SHP77 (cell line): ENCODE results near the gene C11orf65.
"Not testable (repeated sequence)": the region's sequence is repeated elsewhere in the genome, so short reads cannot be mapped to it uniquely, and the experiment has no call there.

Experiments used
- DNase-seq, 2 experiments: peaks; one replicate each; lab custom pipeline; 2025; lab: John Stamatoyannopoulos, UW

Gene C11orf65

DNA sequence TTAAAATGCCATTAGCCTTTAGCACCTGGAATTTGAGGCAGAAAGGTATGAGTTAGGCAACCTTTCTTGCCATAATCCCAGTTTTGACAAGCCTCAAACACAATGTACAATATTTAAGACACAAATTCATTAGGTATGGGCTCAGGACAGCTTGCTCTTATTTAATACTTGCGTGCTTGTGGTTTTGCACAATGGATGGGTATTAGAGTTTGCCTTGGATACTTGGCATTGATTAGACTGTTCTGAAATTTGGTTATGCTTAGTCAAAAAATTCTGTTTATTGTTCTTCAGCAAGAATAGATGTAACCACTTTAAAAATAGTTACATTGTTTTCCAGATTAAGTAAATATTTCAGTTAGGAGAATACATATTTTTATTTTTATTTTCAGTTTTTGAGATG lies 5.4 kb upstream of the C11orf65 start:
- no peak for DNase-seq

DNA sequence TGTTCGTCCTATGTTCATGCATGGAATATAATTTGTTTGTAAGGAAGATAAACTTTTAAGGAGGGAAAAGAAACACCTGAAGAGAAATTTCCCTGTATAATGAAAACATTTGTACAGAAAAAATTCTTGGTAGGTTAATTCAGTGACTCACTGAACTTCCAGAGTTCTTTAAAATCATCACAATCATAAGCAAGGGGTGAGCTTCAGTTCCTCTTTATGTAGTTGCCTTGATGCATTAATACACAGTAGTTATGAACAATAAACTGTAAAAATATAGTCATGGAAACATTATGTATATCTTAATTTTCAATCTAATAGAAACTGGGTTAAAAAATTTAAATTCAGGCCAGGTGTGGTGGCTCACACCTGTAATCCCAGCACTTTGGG lies 1.1 kb upstream of the C11orf65 start:
- no peak for DNase-seq

DNA sequence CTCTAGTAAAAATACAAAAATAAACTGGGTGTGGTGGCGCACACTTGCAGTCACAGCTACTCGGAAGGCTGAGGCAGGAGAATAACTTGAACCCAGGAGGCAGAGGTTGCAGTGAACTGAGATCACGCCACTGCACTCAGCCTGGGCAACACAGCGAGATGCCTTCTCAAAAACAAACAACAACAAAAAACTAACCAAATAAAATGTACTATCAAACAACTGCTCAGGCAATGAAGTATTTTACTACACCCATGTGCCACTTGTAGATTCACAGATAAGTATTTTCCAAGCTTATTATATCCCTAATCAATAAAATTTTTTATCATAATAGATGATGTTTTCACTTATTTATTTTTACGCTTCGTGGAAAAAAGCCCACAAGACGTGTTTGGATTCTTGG lies 924 bp downstream of the C11orf65 start:
- DNase-seq, result no peak

DNA sequence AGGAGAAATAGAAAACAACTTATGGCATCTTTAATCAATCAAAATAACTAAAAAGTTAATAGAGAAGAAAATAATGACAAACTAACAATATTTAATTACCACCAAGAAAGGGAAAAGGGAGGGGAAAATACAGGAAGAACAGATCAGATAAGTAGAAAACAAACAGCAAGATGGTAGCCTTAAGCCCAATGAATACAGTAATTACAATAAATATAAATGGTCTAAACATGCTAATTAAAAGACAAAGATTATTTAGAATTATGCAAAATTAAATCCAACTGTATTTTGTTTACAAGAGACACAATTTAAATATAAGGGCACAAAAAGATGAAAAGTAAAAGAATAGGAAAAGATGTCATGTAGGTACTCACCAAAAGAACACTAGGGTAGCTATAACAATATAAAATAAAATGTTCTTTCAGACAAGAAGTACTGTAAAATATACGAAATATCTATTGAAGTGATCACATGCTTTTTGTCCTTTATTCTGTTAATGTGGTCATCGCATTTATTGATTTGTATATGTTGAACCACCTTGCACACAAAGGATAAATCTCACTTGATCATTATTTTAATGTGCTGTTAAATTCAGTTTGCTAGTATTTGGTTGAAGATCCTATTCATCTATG lies 14.0 kb downstream of the C11orf65 start:
- DNase-seq, result no peak

DNA sequence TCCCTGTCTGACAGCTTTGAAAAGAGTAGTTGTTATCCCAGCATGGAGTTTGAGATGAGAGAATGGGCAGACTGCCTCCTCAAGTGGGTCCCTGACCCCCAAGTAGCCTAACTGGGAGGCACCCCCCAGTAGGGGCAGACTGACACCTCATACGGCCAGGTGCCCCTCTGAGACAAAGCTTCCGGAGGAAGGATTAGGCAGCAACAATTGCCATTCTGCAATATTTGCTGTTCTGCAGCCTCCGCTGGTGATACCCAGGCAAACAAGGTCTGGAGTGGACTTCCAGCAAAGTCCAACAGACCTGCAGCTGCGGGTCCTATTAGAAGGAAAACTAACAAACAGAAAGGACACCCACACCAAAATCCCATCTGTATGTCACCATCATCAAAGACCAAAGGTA lies 25.9 kb downstream of the C11orf65 start:
- DNase-seq, result not testable (repeated sequence)

DNA sequence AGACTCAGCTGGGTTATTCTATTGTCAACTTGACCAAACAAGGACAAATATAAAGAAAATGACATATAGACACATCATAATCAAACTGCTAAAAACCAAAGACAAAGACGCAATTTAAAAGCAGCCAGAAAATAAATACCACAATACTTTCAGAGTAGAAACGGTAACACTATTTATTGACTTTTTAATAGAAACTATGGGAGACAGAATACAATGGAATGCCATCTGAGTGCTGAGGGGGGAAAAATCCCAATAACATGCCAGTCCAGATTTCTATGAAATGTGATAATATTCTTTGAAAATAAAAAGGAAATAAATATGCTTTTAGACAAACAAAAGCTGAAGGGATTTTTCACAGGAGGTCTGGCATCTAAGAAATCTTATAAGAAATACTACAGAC lies 30.7 kb downstream of the C11orf65 start:
- no peak for DNase-seq

DNA sequence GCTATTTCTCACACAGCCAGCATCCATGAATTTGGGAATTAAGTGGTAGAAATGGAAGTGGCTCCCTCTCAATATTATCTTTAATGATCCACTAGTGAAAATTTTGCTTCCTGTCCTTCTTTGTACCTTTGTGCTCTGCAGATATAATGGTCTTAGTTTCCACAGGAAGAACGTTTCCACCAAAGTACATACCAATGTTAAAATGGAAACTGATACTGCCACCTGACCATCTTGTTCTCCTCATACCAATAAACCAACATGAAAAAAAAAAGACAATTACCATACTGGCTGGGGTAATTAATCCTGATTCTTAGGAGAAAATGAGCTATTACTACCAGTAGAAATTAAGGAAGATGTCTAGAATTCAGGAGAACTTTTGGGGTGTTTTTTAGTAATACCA lies 32.3 kb downstream of the C11orf65 start:
- DNase-seq, result no peak

DNA sequence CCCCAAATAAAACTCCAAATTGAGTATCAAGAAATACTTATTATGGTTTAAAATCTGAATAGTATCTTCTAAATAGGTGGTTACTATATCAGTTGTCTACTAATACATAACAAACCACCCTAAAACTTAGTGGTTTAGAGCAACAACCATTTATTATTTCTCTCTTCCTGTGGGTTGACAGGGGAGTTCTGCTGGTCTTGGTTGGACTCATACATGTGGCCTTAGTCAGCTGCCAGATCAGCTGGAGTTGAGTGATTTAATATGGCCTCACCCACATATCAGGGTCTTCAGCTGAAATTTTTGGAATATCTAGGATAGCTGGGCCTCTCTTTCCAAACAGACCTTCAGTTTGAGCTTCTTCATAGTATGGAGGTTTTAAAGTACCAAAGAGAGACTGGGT lies 34.5 kb downstream of the C11orf65 start:
- DNase-seq, result no peak

DNA sequence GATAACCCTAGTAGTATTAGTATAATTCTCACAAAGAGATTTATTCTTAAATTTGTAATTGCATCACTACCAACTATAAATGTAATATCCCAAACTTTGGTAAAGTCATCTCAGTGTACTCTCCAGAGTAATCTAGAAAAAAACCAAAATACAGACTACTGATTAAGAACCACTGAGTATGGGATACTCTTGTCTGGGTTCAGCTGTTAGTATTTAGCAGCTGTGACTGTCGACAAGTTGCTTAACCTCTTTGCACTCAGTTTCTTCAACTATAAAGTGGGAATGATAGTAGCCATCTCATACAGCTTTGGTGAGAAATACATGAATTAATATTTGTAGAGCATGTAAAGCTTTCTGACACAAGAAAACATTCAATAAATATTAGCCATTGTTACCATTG lies 35.3 kb downstream of the C11orf65 start:
- no peak for DNase-seq

DNA sequence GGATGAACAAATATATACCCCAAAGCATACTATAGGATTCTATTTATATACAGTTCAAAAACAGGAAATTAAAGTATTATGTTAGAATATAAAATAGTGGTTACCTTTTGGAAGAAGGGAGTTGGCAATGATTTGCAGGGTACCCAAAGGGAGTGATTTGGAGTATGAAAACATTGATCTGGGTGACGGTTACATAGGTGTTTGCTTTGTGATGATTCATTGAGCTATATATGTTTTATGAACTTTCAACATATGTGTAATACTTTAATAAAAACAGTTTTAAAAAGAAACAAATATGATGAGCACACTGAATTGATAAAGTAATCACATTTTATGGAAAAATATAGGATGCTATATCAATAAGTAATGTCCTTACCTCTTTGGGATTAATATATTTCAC lies 36.0 kb downstream of the C11orf65 start:
- no peak for DNase-seq

DNA sequence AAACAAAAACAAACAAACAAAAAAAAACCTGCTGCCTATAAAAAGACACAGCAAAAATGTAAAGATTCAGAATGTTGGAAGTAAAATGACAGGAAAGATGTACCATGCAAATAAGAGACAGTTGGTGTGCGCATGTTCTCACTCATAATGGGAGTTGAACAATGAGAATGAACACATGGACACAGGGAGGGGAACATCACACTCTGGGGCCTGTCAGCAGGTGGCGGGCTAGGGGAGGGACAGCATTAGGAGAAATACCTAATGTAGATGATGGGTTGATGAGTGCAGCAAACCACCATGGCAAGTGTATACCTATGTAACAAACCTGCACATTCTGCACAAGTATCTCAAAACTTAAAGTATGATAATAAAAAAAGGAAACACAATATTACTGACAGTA lies 49.8 kb downstream of the C11orf65 start:
- peak in 1 of 2 experiments; percentile 43 for DNase-seq

DNA sequence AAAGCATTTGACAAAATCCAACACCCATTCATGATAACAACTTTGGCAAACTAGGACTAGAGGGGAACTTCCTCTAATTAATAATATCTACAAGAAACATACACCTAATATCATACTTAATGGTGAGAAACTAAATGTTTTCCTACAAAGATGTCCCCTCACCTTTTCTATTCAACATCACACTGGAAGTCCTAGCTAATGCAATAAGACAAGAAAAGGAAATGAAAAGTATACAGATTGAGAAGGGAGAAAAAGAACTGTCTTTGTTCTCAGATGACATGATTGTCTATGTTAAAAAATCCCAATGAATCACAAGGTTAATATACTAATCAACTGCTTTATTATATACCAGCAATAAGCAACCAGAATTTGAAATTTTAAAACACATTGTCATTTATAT lies 52.4 kb downstream of the C11orf65 start:
- no peak for DNase-seq

DNA sequence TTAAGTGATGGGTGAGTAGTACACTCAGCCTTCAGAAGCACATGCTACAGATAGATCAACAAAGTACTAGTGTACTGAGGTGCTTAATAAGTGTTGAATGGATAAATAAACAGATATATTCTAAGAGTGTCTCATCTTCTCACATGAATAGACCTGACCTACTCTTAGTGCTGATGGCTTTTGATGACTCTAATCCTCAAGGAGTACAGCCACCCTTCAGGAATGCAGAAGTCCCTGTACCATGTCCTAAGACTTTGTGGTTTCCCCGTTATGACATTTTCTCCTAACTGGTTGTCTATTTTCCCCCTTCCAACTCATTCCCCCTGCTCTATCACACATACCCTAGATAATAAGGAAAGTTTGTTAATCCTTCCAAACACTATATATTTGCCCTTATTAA lies 61.6 kb downstream of the C11orf65 start:
- DNase-seq, result no peak

DNA sequence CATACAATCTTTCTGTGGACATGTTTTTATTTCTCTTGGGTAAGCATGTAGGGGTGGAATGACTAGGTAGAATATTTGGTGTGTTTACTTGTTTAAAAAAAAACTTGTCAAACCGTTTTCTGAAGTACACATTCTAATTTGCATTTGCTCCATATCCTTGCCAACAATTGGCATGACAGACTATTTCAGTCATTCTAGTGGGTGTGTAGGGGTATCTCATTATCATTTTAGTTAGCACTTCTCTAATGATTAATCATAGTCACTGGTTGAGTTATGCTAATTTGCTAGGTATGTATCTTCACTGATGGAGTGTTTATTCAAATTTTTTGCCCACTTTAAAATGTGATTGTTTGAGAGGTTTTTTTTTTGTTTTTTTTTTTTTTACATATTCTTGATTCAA lies 64.3 kb downstream of the C11orf65 start:
- DNase-seq, result no peak

DNA sequence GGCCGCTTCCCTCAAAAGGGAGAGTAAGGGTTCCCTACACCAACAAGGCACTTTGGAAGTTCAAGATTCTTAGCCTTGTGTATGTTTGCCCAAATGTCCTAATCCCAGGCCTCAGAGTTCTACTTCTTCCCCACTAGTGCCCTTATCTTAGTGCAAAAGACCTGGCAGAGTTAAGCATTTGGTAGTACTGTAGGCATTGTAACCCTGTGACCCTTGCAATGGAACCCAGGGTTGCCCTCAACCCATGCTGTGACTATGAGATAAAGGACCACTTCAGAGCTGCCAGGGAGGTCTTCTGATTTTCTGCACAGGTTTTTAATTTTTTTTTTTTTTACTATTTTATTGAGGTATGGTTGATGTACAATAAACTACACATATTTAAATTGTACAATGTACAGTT lies 65.1 kb downstream of the C11orf65 start:
- DNase-seq, result no peak

DNA sequence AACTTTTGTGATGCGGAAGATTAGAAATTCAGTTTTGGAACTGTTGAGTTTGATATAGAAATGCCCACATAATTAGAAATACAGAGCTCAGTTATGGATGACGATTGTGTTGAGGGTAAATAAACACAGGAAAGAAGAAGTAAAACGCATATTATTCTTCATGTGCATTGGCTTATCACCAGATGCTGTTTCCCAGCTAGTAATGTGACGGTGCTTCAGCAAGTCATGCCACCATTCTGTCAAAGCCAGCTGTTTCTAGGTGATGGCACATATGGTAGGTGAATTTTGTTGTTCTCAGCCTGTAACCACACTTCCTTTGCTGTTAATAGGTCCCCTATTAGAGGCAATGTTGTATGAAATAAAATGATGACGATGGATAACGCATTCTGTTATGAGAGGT lies 68.9 kb downstream of the C11orf65 start:
- no peak for DNase-seq

DNA sequence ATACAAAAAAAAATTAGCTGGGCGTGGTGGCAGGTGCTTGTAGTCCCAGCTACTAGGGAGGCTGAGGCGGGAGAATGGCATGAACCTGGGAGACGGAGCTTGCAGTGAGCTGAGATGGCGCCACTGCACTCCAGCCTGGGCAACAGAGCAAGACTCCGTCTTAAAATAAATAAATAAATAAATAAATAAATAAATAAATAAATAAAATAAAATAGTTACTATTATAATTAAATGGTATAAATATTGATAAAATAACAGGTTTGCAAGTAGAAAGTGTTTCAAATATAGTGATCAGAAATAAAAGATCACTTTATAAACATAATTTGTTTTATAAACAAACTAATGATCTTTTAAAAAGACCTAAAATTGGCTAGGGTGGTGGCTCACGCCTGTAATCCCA lies 70.7 kb downstream of the C11orf65 start:
- not testable (repeated sequence) for DNase-seq

DNA sequence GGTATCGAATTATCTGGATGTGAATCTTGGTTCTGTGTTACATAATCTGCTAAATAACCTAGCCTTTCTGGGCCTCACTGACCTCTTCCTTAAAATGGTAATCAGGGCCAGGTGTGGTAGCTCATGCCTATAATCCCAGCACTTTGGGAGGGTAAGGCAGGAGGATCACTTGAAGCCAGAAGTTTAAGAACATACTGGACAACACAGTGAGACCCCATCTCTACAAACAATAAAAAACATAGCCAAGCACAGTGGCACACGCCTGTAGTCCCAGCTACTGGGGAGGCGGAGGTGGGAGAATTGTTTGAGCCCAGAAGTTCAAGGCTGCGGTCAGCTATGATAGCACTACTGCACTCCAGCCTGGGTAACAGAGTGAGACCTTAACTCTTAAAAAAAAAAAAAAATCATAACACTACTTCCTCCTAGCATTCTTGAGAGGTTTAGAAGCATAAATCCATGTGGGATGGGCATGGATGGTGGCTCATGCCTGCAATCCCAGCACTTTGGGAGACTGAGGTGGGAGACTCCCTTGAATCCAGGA lies 72.5 kb downstream of the C11orf65 start:
- DNase-seq, result no peak

DNA sequence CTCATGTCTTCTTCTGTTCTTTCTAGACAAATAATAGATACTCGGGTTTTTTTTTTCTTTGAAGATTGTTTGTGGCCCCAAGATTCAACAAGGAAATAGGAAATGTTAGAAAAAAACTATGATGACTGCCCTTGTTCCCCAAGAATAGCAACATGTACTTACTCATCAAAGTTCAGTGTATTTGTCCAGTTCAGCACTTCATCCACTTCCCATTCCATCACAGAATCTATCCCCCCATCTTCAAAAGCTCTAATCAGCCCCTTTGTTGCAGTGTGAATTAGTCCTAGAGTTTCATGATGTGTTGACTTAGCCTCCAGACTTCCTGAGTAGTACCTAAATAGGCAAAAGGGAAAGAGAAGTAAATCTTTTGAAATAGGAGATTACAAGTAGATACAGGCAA lies 74.3 kb downstream of the C11orf65 start:
- no peak for DNase-seq

DNA sequence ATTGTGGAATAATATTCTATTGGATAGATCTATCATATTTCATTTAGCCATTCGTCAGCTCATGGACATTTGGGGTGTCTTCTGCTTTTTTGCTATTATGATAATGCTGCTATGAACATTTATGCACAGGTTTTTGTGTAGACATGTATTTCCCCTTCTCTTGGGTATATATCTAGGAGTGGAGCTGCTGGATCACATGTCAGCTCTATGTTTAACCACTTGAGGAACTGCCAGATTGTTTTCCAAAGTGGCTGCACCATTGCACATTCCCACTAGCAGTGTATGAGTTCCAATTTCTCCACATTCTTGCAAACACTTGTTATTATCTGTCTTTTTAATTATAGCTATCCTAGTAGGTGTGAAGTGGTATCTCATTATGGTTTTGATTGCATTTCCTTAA lies 75.0 kb downstream of the C11orf65 start:
- no peak for DNase-seq

DNA sequence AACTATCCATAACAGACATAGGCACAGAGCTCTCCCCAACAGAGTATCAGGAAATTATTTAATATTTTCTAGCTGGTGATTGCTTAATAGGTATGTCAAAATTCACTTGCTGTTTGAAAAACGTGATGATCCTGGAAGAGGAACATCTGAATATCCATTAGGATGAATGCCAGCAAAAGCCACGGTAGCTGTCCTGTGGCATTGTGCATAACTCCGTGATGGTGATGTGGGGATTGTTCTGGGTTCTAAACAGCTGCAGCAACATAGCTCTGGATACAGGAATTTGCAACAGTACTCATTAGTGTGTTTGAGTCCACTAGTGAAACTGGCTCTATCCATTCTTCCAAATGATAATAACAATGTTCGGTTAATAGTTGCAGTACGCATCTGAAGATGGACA lies 78.8 kb downstream of the C11orf65 start:
- DNase-seq, result no peak

DNA sequence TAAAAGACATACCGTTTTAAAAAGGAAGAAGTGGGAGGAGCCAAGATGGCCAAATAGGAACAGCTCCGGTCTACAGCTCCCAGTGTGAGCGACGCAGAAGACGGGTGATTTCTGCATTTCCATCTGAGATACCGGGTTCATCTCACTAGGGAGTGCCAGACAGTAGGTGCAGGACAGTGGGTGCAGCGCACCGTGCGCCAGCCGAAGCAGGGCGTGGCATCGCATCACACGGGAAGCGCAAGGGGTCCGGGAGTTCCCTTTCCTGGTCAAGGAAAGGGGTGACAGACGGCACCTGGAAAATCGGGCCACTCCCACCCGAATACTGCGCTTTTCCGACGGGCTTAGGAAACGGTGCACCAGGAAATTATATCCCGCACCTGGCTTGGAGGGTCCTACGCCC lies 93.8 kb downstream of the C11orf65 start:
- DNase-seq, result not testable (repeated sequence)

DNA sequence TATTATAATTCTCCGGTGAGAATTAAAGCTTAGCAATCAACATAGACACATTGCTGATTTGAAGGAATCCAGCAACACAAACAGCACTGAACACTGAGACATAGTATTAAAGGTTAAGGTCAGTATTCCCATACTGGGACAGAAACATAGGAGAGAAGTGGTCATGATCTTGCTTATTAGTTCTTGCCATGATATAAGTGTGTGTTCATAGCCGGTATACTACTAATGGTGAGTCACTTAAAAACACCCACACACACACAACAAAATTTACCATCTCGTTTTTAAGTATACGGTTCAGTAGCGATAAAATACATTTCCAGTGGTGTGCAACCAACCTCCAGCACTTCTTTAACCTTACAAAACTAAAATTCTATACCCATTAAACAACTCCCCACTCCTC lies 96.3 kb downstream of the C11orf65 start:
- DNase-seq, result no peak

DNA sequence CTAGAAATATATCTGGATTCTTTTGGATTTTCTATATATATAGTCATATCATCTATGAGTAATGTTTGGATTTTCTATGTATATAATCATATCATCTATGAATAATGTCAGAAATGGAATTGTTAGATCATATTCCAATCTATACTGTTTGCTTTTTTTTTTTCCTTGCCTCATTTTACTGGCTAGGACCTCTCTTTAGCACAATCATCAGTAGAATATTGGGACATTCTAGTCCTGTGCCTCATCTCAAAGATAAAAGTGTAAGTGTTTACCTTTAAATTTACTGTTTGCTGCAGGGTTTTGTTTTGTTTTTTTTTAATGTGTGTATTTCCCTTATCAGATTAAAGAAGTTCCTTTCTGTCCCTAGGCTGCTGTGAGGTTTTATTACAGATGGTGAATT lies 97.0 kb downstream of the C11orf65 start:
- no peak for DNase-seq

DNA sequence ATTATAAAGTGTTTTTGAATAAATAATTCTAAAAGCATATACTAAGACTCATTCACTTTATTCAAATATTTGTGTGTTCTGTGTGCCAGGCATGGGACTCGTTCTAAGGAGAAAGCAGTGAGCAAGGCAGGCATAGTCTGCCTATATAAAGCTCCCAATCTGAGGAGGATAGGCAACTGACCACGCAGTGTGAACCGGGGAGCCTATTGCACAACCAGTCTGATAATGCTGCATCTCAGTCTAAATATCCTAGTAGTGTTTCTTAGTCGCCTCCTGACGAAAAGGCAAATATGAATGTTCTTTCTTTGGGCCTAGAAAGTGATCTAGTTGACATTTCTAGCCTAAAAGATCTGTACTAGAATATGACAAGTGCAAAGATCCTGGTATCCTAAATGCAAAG lies 98.3 kb downstream of the C11orf65 start:
- no peak for DNase-seq
